Sigmoid colon (tissue), 4 donors: ENCODE data around the gene LARGE1.

ENCODE experiments used
- CTCF ChIP-seq, 4 experiments: fragments of 450-650 bp in 3 of 4; fragments of 200-600 bp in 1 of 4; IDR thresholded peaks; one replicate each; pipeline ENCODE4 v1.5.1; 2016 to 2019; ENCODE audit warnings: antibody characterized with exemption in 4 of 4, mild to moderate bottlenecking in 3 of 4, moderate library complexity in 2 of 4
- EP300 ChIP-seq, 4 donors: sonication (generic); formaldehyde crosslinking; IDR thresholded peaks; one replicate each; pipeline ENCODE4 v1.6.1; 2017; ENCODE audit warnings: antibody characterized with exemption in 4 of 4
- POLR2A ChIP-seq, 2 donors: fragments of 450-650 bp; IDR thresholded peaks; one replicate each; pipeline ENCODE4 v1.6.1; 2016; ENCODE audit warnings: antibody characterized with exemption in 2 of 2, mild to moderate bottlenecking in 2 of 2, moderate library complexity in 2 of 2
- POLR2AphosphoS5 ChIP-seq, 4 donors: sonication (generic); formaldehyde crosslinking; IDR thresholded peaks; one replicate each; pipeline ENCODE4 v1.6.1; 2017; ENCODE audit warnings: antibody characterized with exemption in 4 of 4

GRCh38 chr22:33887173-33887572 lies 33.1 kb downstream of the LARGE1 start:
- TF ChIP-seq POLR2A (IDR thresholded peaks at IDR 0.05) (no peak), CTCF (IDR thresholded peaks at IDR 0.05) (no peak), EP300 (IDR thresholded peaks at IDR 0.05) (no peak), POLR2AphosphoS5 (IDR thresholded peaks at IDR 0.05) (no peak)
